GF-D8 (cell line): ENCODE data around the gene NEURL1B.

Experiments
- DNase-seq: peaks from one replicate; lab custom pipeline; 2025; lab: John Stamatoyannopoulos, UW

NEURL1B gene

GRCh38 chr5:172715421-172715780 is 74.3 kb downstream of the NEURL1B start:
- DNase-seq = no peak

GRCh38 chr5:172715931-172716682 is 75.0 kb downstream of the NEURL1B start:
- DNase-seq = no peak

- no peak for DNase-seq
Observed at GRCh38 chr5:172716796-172717313, 75.8 kb downstream of the NEURL1B start.

DNA sequence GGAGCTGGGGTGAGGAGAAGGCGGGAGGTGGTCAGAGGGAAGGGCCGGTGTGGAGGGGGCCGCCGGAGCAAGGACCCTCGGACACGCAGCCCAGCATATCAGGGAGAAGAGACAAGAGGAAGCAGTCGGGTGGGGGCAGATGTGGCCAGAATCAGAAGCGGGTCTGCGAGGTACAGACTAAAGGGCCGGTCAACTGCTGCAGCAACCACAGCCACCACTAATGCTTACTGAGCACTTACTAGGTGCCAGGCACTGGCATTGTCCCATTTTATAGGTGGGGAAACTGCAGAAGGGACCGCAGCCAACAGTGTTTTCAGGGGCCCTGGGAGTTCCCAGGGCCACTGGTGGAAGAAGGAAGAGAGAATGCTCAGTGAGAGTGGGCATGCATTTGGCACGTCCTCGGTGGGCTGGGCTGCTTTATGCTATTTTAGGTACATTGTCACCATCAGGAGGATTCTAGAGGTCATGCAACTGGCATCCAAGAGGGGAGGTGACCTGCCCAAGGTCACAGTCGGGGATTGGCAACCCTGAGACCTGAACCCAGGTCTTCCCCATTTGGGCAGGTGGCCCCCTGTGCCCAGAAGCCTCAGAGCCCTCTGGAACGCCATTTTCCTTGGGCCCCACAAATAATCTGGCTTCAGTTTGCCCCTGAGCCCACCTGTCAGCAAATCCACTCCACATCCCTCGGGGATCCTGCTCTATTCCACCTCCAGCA is 76.6 kb downstream of the NEURL1B start:
- DNase-seq = no peak

GRCh38 chr5:172718527-172719114 is 77.6 kb downstream of the NEURL1B start:
- no peak for DNase-seq

DNA sequence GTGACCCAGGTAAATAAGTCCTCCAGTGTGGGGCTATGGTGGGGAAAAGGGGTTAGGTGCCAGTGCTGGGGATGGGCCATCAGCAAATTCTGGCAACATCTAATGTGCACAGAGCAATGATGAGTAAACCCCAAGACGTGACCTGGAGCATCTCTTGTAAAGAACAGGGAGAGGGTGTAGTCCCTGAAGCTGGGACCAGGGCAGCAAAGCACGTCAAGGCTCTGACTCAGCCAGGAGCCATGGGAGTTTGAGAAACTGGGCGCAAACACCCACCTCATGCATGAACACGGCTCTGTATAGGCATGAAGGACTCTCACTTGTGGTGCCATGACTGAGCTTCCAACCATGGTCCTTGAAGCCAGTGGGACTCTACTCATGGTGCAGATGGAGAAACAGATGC is 78.1 kb downstream of the NEURL1B start:
- no peak for DNase-seq

DNA sequence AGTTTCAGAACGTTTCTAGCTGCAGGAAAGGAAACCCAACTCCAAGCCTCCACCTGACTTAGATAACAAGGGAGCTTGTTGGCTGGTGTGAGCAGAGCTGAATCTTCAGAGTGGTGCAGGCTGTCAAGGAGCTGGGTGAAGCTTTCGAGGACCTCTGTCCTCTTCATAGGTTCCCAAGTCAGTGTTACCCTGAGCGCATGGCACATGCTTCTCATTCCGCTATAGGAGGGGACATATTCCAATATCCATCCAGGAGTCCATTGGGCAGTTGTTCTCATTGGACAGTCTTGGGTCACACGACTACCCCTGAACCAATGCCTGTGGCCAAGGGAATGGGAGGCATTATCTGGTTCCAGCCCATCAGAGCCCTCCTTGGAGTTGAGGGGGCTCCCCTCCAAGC is 79.6 kb downstream of the NEURL1B start:
- DNase-seq = no peak

DNA sequence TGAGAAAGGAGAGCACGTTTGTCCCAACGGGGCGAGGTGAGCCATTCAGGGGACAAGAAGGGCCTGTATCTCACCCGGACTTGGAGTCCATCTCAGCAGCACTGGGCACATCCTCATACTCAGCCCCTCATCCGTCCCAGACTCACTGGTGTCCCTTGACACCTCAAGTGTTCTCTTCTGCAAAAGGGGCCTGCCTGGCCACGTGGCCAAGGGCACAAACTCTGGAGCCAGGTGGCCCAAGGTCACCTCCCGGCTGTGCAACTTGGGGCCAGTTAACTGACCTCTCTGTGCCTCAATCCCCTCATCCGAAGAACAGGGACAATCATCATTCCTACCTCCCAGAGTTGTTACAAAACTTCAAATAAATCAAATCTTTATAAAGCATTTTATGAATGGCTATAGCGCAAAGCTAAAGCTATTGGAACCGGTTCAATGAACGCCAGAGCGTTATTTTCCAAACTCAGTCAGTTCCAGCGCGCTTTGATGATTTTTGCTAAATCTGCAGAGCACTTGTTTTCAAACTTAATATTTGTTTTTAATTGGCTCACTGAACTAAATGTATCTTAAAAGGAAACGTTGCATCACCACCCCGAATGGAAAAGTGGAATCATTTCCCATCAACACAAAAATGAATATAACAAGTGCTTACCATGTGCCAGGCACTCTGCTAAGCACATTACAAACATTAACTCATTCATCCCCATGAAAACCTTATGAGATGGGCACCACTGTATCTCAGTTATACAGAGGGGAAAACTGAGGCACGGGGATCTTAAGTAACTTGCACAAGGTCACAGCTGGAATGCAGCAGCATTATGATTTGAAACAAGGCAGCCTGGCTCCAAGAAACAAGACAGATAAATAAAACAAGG is 80.6 kb downstream of the NEURL1B start:
- no peak for DNase-seq

GRCh38 chr5:172722327-172722815 is 81.3 kb downstream of the NEURL1B start:
- DNase-seq = no peak

DNA sequence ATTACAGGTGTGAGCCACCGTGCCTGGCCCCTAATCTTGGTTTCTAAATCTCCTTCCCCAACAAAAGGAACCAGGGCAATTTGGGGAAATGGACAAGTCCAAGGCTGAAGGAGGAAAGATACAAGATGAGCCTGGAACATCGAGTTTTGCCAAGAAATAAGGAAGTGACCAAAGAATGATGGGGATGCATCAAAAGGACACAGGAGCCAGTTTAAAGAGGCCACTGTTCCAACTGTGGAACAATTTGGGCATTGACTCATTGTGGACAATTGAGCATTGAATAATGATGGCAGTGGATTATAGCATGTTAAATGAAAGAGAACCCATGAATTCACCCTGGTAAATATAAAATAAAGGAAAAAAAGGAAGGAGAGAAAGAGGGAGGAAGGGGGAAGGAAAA is 82.4 kb downstream of the NEURL1B start:
- no peak for DNase-seq

DNA sequence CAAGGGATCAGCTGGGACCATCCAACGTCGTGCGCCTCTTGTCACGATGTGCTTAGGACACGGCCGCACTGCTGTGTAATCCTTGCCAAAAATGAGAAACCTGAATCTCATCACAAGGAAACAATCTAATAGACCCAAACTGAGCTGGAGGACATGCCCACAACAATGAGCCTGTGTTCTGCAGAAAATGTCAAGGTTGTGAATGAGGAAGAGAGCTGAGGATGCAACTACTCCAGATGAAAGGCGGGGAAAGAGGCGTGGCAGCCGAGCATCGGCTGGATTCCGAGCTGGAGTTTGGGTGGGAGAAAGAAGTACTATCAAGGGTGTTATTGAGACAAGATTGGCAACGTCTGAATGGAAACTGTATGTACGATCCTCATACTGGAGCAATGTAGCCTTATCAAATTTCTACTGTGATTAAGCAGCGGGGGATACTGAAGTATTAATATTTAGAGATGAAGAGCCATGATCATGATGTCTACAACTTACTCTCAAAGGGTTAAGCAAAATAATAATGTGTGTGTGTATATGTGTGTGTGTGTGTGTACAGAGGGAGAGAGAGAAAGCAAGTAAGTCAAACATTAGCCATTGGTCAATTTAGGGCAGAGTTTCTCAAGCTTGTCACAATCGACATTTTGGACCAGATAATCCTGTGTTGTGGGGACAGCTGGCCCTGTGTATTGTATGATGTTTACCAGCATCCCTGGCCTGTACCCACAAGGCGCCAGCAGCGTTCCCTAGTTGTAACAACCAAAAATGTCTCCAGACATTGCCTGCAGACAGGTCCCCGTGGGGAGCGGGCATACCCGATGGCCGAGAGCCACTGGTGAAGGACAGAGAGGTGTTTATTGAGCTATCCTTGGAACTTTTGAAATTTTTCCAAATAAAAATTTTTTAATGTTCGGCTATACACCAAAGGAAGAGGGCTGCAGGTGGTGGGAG is 83.5 kb downstream of the NEURL1B start:
- DNase-seq = no peak

DNA sequence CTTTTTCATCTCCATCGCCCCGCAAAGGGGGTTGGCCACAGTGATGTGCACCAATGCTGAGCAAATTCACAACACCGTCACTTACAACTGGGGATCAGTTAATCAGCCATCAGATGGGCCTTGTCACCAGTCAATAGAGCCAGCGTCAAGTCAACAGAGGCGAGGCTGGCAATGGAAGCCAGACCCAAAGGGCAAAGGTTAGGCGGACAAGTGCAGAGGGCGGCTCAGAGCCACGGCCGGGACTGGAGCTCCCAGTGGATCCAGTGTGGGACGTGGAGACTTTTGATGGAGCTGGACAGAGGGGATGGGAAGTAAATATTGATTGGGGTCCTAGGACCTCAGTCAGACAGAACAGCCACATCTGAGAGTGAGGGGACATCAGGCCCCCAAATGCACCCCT is 84.2 kb downstream of the NEURL1B start:
- DNase-seq = no peak

- DNase-seq = no peak
Observed at GRCh38 chr5:172725785-172726184, 84.7 kb downstream of the NEURL1B start.

- DNase-seq = no peak
Observed at GRCh38 chr5:172726966-172727365, 85.9 kb downstream of the NEURL1B start.

GRCh38 chr5:172727551-172727950 is 86.5 kb downstream of the NEURL1B start:
- no peak for DNase-seq

GRCh38 chr5:172728481-172729241 is 87.6 kb downstream of the NEURL1B start:
- no peak for DNase-seq

- DNase-seq = no peak
Observed at GRCh38 chr5:172729588-172729987, 88.5 kb downstream of the NEURL1B start.

DNA sequence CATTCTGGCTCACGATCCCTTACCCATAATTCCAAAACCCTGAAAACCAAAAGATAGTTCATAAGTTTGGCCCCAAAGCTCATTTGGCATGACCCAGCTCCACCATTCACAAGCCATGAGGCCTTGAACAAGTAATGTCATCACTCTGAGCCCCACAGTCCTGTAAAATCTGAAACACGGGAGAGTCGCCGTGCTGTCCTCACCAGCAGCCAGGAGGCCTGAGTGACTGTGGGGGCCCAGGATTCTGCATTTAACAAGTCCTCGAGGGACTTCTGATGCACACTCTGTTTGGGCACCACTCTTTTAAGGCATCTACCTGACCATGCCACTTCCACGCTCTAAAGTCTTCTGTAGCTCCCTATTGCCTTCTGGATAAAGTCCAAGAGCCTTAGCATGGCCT is 89.2 kb downstream of the NEURL1B start:
- no peak for DNase-seq

DNA sequence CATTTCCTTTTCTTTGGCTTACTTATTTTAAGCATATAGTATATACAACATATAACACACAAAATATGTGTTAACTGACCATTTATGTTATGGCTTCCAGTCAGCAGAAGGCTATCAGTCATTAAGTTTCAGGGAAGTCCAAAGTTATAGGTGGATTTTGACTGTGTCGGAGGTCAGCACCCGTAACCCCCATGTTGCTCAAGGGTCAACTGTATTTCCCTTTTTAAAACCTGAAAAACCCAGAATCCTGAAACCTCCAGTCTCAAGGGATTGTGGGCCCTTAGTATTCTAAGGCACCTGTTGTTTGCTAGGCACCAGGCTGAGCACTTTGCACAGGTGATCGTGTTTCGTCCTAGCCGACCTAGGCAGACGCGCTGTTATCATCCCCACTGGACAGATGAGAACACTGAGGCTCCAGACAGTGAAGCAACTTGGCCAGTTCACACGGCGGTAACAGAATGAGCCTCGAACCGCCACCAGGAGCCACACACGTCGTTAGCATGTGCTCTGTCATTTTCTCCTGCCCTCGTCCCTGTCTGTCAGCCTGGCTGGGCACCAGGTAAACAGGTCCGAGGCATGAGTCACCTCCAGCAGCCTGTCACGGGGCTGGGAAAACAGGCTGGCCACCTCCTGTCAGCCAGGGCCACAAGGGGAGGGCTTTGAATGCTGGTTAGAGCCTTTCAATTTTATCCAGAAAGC is 90.1 kb downstream of the NEURL1B start:
- DNase-seq = no peak
